Fibroblast of lung (primary cell): ENCODE measurements around the gene PCBP3. TPM values are rescaled to one million over a fixed set of nuclear protein-coding genes. Genes with fewer than 3 reads are reported as not detected.

Source experiments
- DNase-seq, 2 donors: peaks; one replicate each; pipeline versions ENCODE4 v3.0.0 to v3.0.0-alpha.2; 2010; ENCODE audit warnings: low read depth in 2 of 2
- H2AFZ ChIP-seq: 2 replicates; pipeline ENCODE4 v1.5.1; 2012; ENCODE audit warnings: low read length, control low read depth, inconsistent platforms
- H3K27ac ChIP-seq: 2 replicates; pipeline ENCODE4 v1.5.1; 2011; ENCODE audit warnings: low read length, control low read depth; ENCODE audit not compliant: insufficient read depth
- H3K27me3 ChIP-seq: 2 replicates; pipeline ENCODE4 v1.5.1; 2011; ENCODE audit warnings: mild to moderate bottlenecking, low read length; ENCODE audit not compliant: control insufficient read depth, insufficient read depth
- H3K36me3 ChIP-seq: 2 replicates; pipeline ENCODE4 v1.5.1; 2011; ENCODE audit warnings: low read length; ENCODE audit not compliant: control insufficient read depth, insufficient read depth
- H3K4me1 ChIP-seq: 2 replicates; pipeline ENCODE4 v1.5.1; 2011; ENCODE audit warnings: low read length; ENCODE audit not compliant: control insufficient read depth, insufficient read depth; ENCODE audit errors: extremely low read depth
- H3K4me2 ChIP-seq: 2 replicates; pipeline ENCODE4 v1.5.1; 2011; ENCODE audit warnings: low read length, control low read depth; ENCODE audit not compliant: insufficient read depth; ENCODE audit errors: extremely low read depth
- H3K4me3 ChIP-seq, 4 experiments: fragments of 200-600 bp in 1 of 4; sonication (generic) in 1 of 4; replicated peaks in 1 of 4; 2 replicates each; pipeline ENCODE4 v1.5.1; 2011 to 2016; ENCODE audit warnings: low read length in 4 of 4, low read depth in 3 of 4, mild to moderate bottlenecking in 3 of 4, control low read depth in 2 of 4, inconsistent platforms in 1 of 4, mixed read lengths in 1 of 4; ENCODE audit not compliant: insufficient read depth in 1 of 4; ENCODE audit errors: control extremely low read depth in 1 of 4
- H3K79me2 ChIP-seq: 2 replicates; pipeline ENCODE4 v1.5.1; 2012; ENCODE audit warnings: mild to moderate bottlenecking, low read length, inconsistent platforms; ENCODE audit not compliant: control insufficient read depth, insufficient read depth
- H3K9ac ChIP-seq: 2 replicates; pipeline ENCODE4 v1.5.1; 2011; ENCODE audit warnings: mild to moderate bottlenecking, low read length, control low read depth; ENCODE audit not compliant: insufficient read depth
- H3K9me3 ChIP-seq: 2 replicates; pipeline ENCODE4 v1.5.1; 2012; ENCODE audit warnings: low read depth, low read length; ENCODE audit not compliant: control insufficient read depth, insufficient read depth
- H4K20me1 ChIP-seq: 2 replicates; pipeline ENCODE4 v1.5.1; 2011; ENCODE audit warnings: low read length; ENCODE audit not compliant: control insufficient read depth, insufficient read depth; ENCODE audit errors: extremely low read depth
- CTCF ChIP-seq, 2 donors: IDR thresholded peaks in 1 of 2; conservative IDR thresholded peaks in 1 of 2; 1 replicate in 1 of 2; 2 replicates in 1 of 2; pipeline ENCODE4 v1.5.1; 2011 to 2012; ENCODE audit warnings: low read length in 2 of 2, control low read depth in 1 of 2, inconsistent platforms in 1 of 2, low read depth in 1 of 2, mild to moderate bottlenecking in 1 of 2
- EZH2 ChIP-seq: IDR thresholded peaks from 2 replicates; pipeline ENCODE4 v1.5.1; 2012; ENCODE audit warnings: low read length, control low read depth, mild to moderate bottlenecking; ENCODE audit errors: missing control alignments
- polyA plus RNA-seq, 2 donors: library from polyadenylated mRNA; depleted of rRNA in 1 of 2; stranded (reverse) in 1 of 2; unstranded in 1 of 2; fragments of >200 nt; gene quantifications; 2 replicates each; pipeline ENCODE4 v1.2.1, GENCODE V29; 2011 to 2012; ENCODE audit warnings: missing spikeins in 1 of 2
- total RNA-seq: library from RNA; depleted of rRNA; stranded (reverse); fragments of >200 nt; gene quantifications from 2 replicates; pipeline ENCODE4 v1.2.1, GENCODE V29; 2014

Gene PCBP3
- total and polyA plus RNA-seq, 2 donors (not counting 1 experiment from before 2014, with no cell fraction given), result 0.51 to 1.7 TPM

- no peak for TF ChIP-seq CTCF (conservative IDR thresholded peaks at IDR 0.05 in 1 of 2, IDR thresholded peaks at IDR 0.05 in 1 of 2; ENCODE audit: low read depth in 1 of 2, low read length in 2 of 2)
- no peak for TF ChIP-seq EZH2
- Histone ChIP-seq H3K27ac (no peak overlapping the region), H3K36me3 (no peaks in the 10 kb centered on the region), H3K4me2 (no peak overlapping the region), H3K4me1 (no peaks in the 10 kb centered on the region), H3K4me3 (no peak overlapping the region), H3K9ac (no peak overlapping the region), H4K20me1 (no peaks in the 10 kb centered on the region), H2AFZ (no peak overlapping the region), H3K27me3 (peaks cover 10% of the 10 kb centered on the region), H3K9me3 (no peaks in the 10 kb centered on the region), H3K79me2 (no peaks in the 10 kb centered on the region)
- DNase-seq, result no peak
Measured at GRCh38 chr21:45937721-45938452, 294.4 kb downstream of the PCBP3 start.

- no peak overlapping the region for H3K27ac ChIP-seq
- peaks cover 10% of the 10 kb centered on the region for H3K27me3 ChIP-seq
- no peak overlapping the region for H3K4me3 ChIP-seq
- no peak overlapping the region for H3K4me2 ChIP-seq
- no peak for DNase-seq
- H3K79me2 ChIP-seq, result no peaks in the 10 kb centered on the region
- H3K9ac ChIP-seq, result no peak overlapping the region
- no peaks in the 10 kb centered on the region for H4K20me1 ChIP-seq
- H3K36me3 ChIP-seq, result no peaks in the 10 kb centered on the region
- no peak for TF ChIP-seq EZH2
- no peak for TF ChIP-seq CTCF (conservative IDR thresholded peaks at IDR 0.05 in 1 of 2, IDR thresholded peaks at IDR 0.05 in 1 of 2; ENCODE audit: low read depth in 1 of 2, low read length in 2 of 2)
- no peaks in the 10 kb centered on the region for H3K4me1 ChIP-seq
- H3K9me3 ChIP-seq, result no peaks in the 10 kb centered on the region
- no peak overlapping the region for H2AFZ ChIP-seq
Measured at GRCh38 chr21:45938453-45938755, 294.9 kb downstream of the PCBP3 start.

- Histone ChIP-seq H4K20me1 (no peaks in the 10 kb centered on the region), H3K4me3 (no peak overlapping the region), H3K36me3 (no peaks in the 10 kb centered on the region), H3K27ac (no peak overlapping the region), H3K9ac (no peak overlapping the region), H3K4me2 (no peak overlapping the region), H3K4me1 (no peaks in the 10 kb centered on the region), H2AFZ (no peak overlapping the region), H3K27me3 (peaks cover 10% of the 10 kb centered on the region), H3K9me3 (no peaks in the 10 kb centered on the region), H3K79me2 (no peaks in the 10 kb centered on the region)
- no peak for TF ChIP-seq CTCF (conservative IDR thresholded peaks at IDR 0.05 in 1 of 2, IDR thresholded peaks at IDR 0.05 in 1 of 2; ENCODE audit: low read depth in 1 of 2, low read length in 2 of 2)
- no peak for TF ChIP-seq EZH2
- no peak for DNase-seq
Measured at GRCh38 chr21:45938811-45939520, 295.4 kb downstream of the PCBP3 start.
